ENCODE results near the gene TIMM8A. TPM values are rescaled to one million over a fixed set of nuclear protein-coding genes. Genes with fewer than 3 reads are reported as not detected.
A peak's percentile ranks its signal among the peaks of the same experiment; 100 is the strongest.

TIMM8A gene
- total and polyA plus RNA-seq, 2 experiments from 2014 or later: 8.8 to 13.0 TPM

- no peaks in the 10 kb centered on the region for H3K36me3 ChIP-seq (replicated peaks; ENCODE audit: insufficient read depth, low read depth)
- H3K79me2 ChIP-seq: peaks cover 6% of the 10 kb centered on the region
- no peaks in the 10 kb centered on the region for H3K9me3 ChIP-seq (ENCODE audit: low read depth)
- no peak overlapping the region for H3K4me3 ChIP-seq
- no peak overlapping the region for H2AFZ ChIP-seq
- H3K27ac ChIP-seq: no peak overlapping the region
- no peaks in the 10 kb centered on the region for H4K20me1 ChIP-seq (ENCODE audit: insufficient read depth, poor library complexity, severe bottlenecking)
- H3K9me2 ChIP-seq (replicated peaks; ENCODE audit: insufficient read depth): no peaks in the 10 kb centered on the region
- H3K4me2 ChIP-seq: no peak overlapping the region
- H3K4me1 ChIP-seq (ENCODE audit: insufficient read depth): no peaks in the 10 kb centered on the region
- no peaks in the 10 kb centered on the region for H3K27me3 ChIP-seq
- TF ChIP-seq EZH2 (IDR thresholded peaks at IDR 0.05; ENCODE audit: borderline replicate concordance) (no peak), EZH2phosphoT487 (IDR thresholded peaks at IDR 0.05; ENCODE audit: low read depth, severe bottlenecking, unreplicated experiment) (no peak), CTCF (IDR thresholded peaks at IDR 0.05; ENCODE audit: poor library complexity) (no peak)
- DNase-seq (ENCODE audit: low spot score): no peak
These were observed 45.8 kb upstream of the TIMM8A start for GRCh38 chrX:101394372-101394771.

GRCh38 chrX:101393530-101394305, 45.2 kb upstream of the TIMM8A start:
- Histone ChIP-seq H3K9me3 (ENCODE audit: low read depth) (no peaks in the 10 kb centered on the region), H3K27me3 (no peaks in the 10 kb centered on the region), H3K9me2 (replicated peaks; ENCODE audit: insufficient read depth) (no peaks in the 10 kb centered on the region), H3K36me3 (replicated peaks; ENCODE audit: insufficient read depth, low read depth) (no peaks in the 10 kb centered on the region), H3K4me1 (ENCODE audit: insufficient read depth) (no peaks in the 10 kb centered on the region), H3K4me2 (no peak overlapping the region), H3K27ac (peak overlapping the region; percentile 61), H3K79me2 (peaks cover 6% of the 10 kb centered on the region), H2AFZ (no peak overlapping the region), H4K20me1 (ENCODE audit: insufficient read depth, poor library complexity, severe bottlenecking) (no peaks in the 10 kb centered on the region), H3K4me3 (no peak overlapping the region)
- WGBS (ENCODE audit: low lambda C conversion rate, missing lambda C conversion rate): 79% methylated on average over 11 of the region's 11 CpGs
- TF ChIP-seq EZH2 (IDR thresholded peaks at IDR 0.05; ENCODE audit: borderline replicate concordance): no peak
- TF ChIP-seq EZH2phosphoT487 (IDR thresholded peaks at IDR 0.05; ENCODE audit: low read depth, severe bottlenecking, unreplicated experiment): no peak
- TF ChIP-seq CTCF (IDR thresholded peaks at IDR 0.05; ENCODE audit: poor library complexity): no peak
- DNase-seq (ENCODE audit: low spot score): no peak

GRCh38 chrX:101391831-101392230, 43.3 kb upstream of the TIMM8A start:
- Histone ChIP-seq H4K20me1 (ENCODE audit: insufficient read depth, poor library complexity, severe bottlenecking) (no peaks in the 10 kb centered on the region), H2AFZ (no peak overlapping the region), H3K9me3 (ENCODE audit: low read depth) (no peaks in the 10 kb centered on the region), H3K9me2 (replicated peaks; ENCODE audit: insufficient read depth) (no peaks in the 10 kb centered on the region), H3K27me3 (no peaks in the 10 kb centered on the region), H3K79me2 (peaks cover 6% of the 10 kb centered on the region), H3K4me2 (peak overlapping the region; percentile 85), H3K4me1 (ENCODE audit: insufficient read depth) (no peaks in the 10 kb centered on the region), H3K36me3 (replicated peaks; ENCODE audit: insufficient read depth, low read depth) (no peaks in the 10 kb centered on the region), H3K4me3 (peak overlapping the region; percentile 48), H3K27ac (peak overlapping the region; percentile 89)
- TF ChIP-seq CTCF (IDR thresholded peaks at IDR 0.05; ENCODE audit: poor library complexity): no peak
- TF ChIP-seq EZH2phosphoT487 (IDR thresholded peaks at IDR 0.05; ENCODE audit: low read depth, severe bottlenecking, unreplicated experiment): no peak
- no peak for TF ChIP-seq EZH2 (IDR thresholded peaks at IDR 0.05; ENCODE audit: borderline replicate concordance)
- no peak for DNase-seq (ENCODE audit: low spot score)
- WGBS (ENCODE audit: low lambda C conversion rate, missing lambda C conversion rate): 50% methylated on average over 6 of the region's 6 CpGs

Measured in hepatocyte (in vitro differentiated cells).